Measurements from ENCODE around the gene TBX19. TPM values are rescaled to one million over a fixed set of nuclear protein-coding genes. Genes with fewer than 3 reads are reported as not detected.

The TBX19 gene
- total and polyA plus RNA-seq, 2 of the 8 experiments (the other 6 are each of a cell fraction or from before 2014, with no cell fraction given) = 1.0 to 1.8 TPM

DNA sequence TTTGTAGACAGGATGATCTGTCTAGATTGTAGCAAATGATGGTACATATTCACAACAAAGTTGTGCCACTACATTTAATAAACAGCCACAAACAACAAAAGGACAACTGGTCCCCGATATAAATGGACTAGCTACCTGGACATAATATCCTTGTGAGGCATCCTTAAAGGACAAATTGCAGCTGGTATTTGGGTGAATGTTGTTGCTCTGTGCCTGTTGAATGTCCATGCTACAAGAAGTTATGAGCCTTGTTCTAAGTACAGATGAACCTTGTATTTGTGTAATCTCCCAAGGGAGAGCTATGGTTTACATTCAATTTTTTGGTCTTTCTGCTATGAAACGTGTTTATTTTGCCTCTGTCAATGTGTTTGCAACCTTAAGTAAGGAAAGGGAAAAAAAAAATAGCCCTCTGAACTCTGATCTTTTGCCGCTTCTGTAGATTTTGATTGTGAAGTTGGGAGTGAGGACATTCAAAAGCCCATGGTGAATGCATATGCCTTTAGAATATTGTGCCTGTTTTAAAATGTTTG is 28.4 kb upstream of the TBX19 start:
- H2BK20ac ChIP-seq (ENCODE audit: low read length) = no peak overlapping the region
- H3K9me3 ChIP-seq (ENCODE audit: insufficient read depth in 2 of 2, low read depth in 1 of 2, low read length in 1 of 2) = peaks cover 12 to 17% of the 10 kb centered on the region in 2 experiments; a peak in 3 of 4 replicates
- POLR2A ChIA-PET (ENCODE audit: partially characterized antibody) = no interaction called here
- H4K20me1 ChIP-seq (replicated peaks in 1 of 2; ENCODE audit: control insufficient read depth in 1 of 2, insufficient read depth in 2 of 2, low read length in 2 of 2) = no peaks in the 10 kb centered on the region
- no peak overlapping the region for H3K23ac ChIP-seq (ENCODE audit: insufficient read length)
- no peak overlapping the region for H4K5ac ChIP-seq (ENCODE audit: insufficient read length, low read depth, low read length)
- no peak overlapping the region for H3K4ac ChIP-seq (replicated peaks; ENCODE audit: insufficient read length, low read depth, low read length)
- H2BK15ac ChIP-seq (ENCODE audit: low read length) = no peak overlapping the region
- DNase-seq (ENCODE audit: low read depth in 1 of 2, low spot score in 2 of 2) = no peak
- H2AFZ ChIP-seq (ENCODE audit: low read length) = no peak overlapping the region
- H4K91ac ChIP-seq (replicated peaks; ENCODE audit: insufficient read length, low read length) = no peak overlapping the region
- H3K4me1 ChIP-seq (replicated peaks in 1 of 4; ENCODE audit: control insufficient read depth in 3 of 4, insufficient read depth in 4 of 4, low read length in 3 of 4) = peaks cover 0 to 4% (median 1%) of the 10 kb centered on the region in 4 experiments; a peak in 2 of 7 replicates
- H3K23me2 ChIP-seq (ENCODE audit: low read depth, low read length) = no peaks in the 10 kb centered on the region
- H3K18ac ChIP-seq (ENCODE audit: extremely low read depth, low read length) = no peak overlapping the region
- no peak overlapping the region for H3K56ac ChIP-seq (replicated peaks; ENCODE audit: insufficient read length, low read depth, low read length)
- H4K8ac ChIP-seq (ENCODE audit: extremely low read depth, insufficient read depth, low read length) = no peak overlapping the region
- FAIRE-seq = no peak
- H2BK120ac ChIP-seq (replicated peaks; ENCODE audit: low read depth, low read length) = no peak overlapping the region
- WGBS, 2 experiments (ENCODE audit: extremely low coverage in 1 of 2, insufficient coverage in 1 of 2, insufficient read length in 1 of 2, insufficient replicate concordance in 2 of 2, low coverage in 1 of 2, low lambda C conversion rate in 2 of 2, missing lambda C conversion rate in 1 of 2) = 91% methylated on average over 3 of the region's 3 CpGs; no CpG with 5 or more reads in 1 of the 2 experiments
- H3K27ac ChIP-seq (ENCODE audit: low read depth, low read length) = no peak overlapping the region
- H2AK5ac ChIP-seq (ENCODE audit: low read depth, low read length) = no peak overlapping the region
- H3K79me2 ChIP-seq (ENCODE audit: control insufficient read depth in 1 of 2, insufficient read depth in 2 of 2, low read length in 2 of 2) = no peaks in the 10 kb centered on the region
- TF ChIP-seq FOSL1 (IDR thresholded peaks at IDR 0.05; ENCODE audit: insufficient read depth, low read depth, low read length) (no peak), E2F6 (IDR thresholded peaks at IDR 0.05) (no peak), TAF1 (IDR thresholded peaks at IDR 0.05; ENCODE audit: low read depth, low read length) (no peak)
- H3K36me3 ChIP-seq (ENCODE audit: control insufficient read depth in 2 of 4, insufficient read depth in 4 of 4, low read length in 3 of 4) = peaks cover 0 to 5% (median 2%) of the 10 kb centered on the region in 4 experiments; a peak in 2 of 8 replicates
- H3K4me3 ChIP-seq (ENCODE audit: extremely low read depth in 1 of 4, insufficient read depth in 2 of 4, low read depth in 3 of 4, low read length in 4 of 4) = no peak overlapping the region
- no peak overlapping the region for H3K4me2 ChIP-seq (ENCODE audit: insufficient read depth in 1 of 2, low read depth in 2 of 2, low read length in 2 of 2)
- no peaks in the 10 kb centered on the region for H3K27me3 ChIP-seq (replicated peaks in 1 of 4; ENCODE audit: control insufficient read depth in 3 of 4, extremely low read depth in 1 of 4, insufficient read depth in 3 of 4, low read length in 3 of 4)
- H3K79me1 ChIP-seq (ENCODE audit: low read depth, low read length) = no peaks in the 10 kb centered on the region
- no peak overlapping the region for H3K14ac ChIP-seq (ENCODE audit: insufficient read length)
- H2BK12ac ChIP-seq (ENCODE audit: low read depth, low read length) = no peak overlapping the region
- CTCF ChIA-PET (ENCODE audit: partially characterized antibody) = interaction anchor here (2.7 kb wide), 1 partner anchor 17 kb away, joined by 15 read pairs; no protein-coding TSS in a partner anchor
- no peak overlapping the region for H3K9ac ChIP-seq (replicated peaks in 1 of 4; ENCODE audit: extremely low read depth in 1 of 4, low read depth in 3 of 4, low read length in 3 of 4)
- H2BK5ac ChIP-seq (ENCODE audit: low read depth, low read length) = no peak overlapping the region

Data from H1 (cell line).